Naive thymus-derived CD8-positive, alpha-beta T cell (primary cell): ENCODE measurements around the gene C4A. TPM values are rescaled to one million over a fixed set of nuclear protein-coding genes. Genes with fewer than 3 reads are reported as not detected.

ENCODE experiments used
- ATAC-seq, 2 donors: fragments of 150-1000 bp; cut with Tn5 transposase in 1 of 2; sonication (Bioruptor Pico), chemical (Tn5 transposase) in 1 of 2; 1 replicate in 1 of 2; 2 replicates in 1 of 2; pipeline ENCODE4 v1.10.0; 2021; ENCODE audit warnings: mild to moderate bottlenecking in 2 of 2, moderate library complexity in 2 of 2
- POLR2A ChIA-PET: fragments of 350-600 bp; sonication (Branson Sonifier 250); formaldehyde crosslinking; loops from one replicate; lab custom pipeline; 2021; ENCODE audit warnings: antibody characterized with exemption; lab: Charles Lee
- DNase-seq, 10 donors: peaks; one replicate each; pipeline versions ENCODE4 v3.0.0 to v3.0.0-alpha.2; 2020 to 2022
- H3K27ac Mint-ChIP-seq, 10 donors: one replicate each; pipeline ENCODE4 v1.8.0; 2020 to 2022; ENCODE audit warnings: mild to moderate bottlenecking in 10 of 10, mixed read lengths in 10 of 10, moderate library complexity in 4 of 10, inconsistent platforms in 1 of 10
- H3K27me3 Mint-ChIP-seq, 5 donors: one replicate each; pipeline ENCODE4 v1.8.0; 2021 to 2022; ENCODE audit warnings: mixed read lengths in 5 of 5
- H3K36me3 Mint-ChIP-seq, 3 donors: one replicate each; pipeline ENCODE4 v1.8.0; 2020 to 2022; ENCODE audit warnings: mixed read lengths in 3 of 3, mild to moderate bottlenecking in 2 of 3, inconsistent platforms in 1 of 3
- H3K4me1 Mint-ChIP-seq, 4 donors: one replicate each; pipeline ENCODE4 v1.8.0; 2021 to 2022; ENCODE audit warnings: mixed read lengths in 4 of 4
- H3K4me3 Mint-ChIP-seq, 10 donors: one replicate each; pipeline ENCODE4 v1.8.0; 2020 to 2022; ENCODE audit warnings: mild to moderate bottlenecking in 10 of 10, mixed read lengths in 10 of 10, moderate library complexity in 6 of 10, inconsistent platforms in 1 of 10
- H3K9me3 Mint-ChIP-seq, 9 donors: one replicate each; pipeline ENCODE4 v1.8.0; 2020 to 2022; ENCODE audit warnings: mixed read lengths in 9 of 9, mild to moderate bottlenecking in 3 of 9, inconsistent platforms in 1 of 9, moderate library complexity in 1 of 9
- polyA plus RNA-seq, 3 donors: library from polyadenylated mRNA; unstranded; fragments of 300-500 nt; fragmentation: Illumina TruSeq; gene quantifications; one replicate each; pipeline ENCODE4 v1.2.3, GENCODE V29; 2021
- total RNA-seq, 8 experiments: library from RNA in 2 of 8; stranded (reverse) in 2 of 8; gene quantifications; one replicate each; pipeline ENCODE4 v1.2.3 and lab custom pipeline; 2021 to 2026

The C4A gene
- total and polyA plus RNA-seq, 5 experiments from 2014 or later = 0.81 to 6.0 (median 5.9) TPM; not detected in 2

- Mint-ChIP-seq H3K27ac (peak overlapping the region in 3 of 10 donors; percentile 29 to 65 (median 63)), H3K9me3 (no peaks in the 10 kb centered on the region), H3K36me3 (peaks cover 1 to 12% (median 2%) of the 10 kb centered on the region in 3 donors), H3K4me3 (peak overlapping the region in 1 of 10 donors; percentile 4), H3K4me1 (peaks cover 0 to 12% (median 1%) of the 10 kb centered on the region in 4 donors), H3K27me3 (peaks cover 0 to 1% (median 0%) of the 10 kb centered on the region in 5 donors)
- ATAC-seq = no peak
- POLR2A ChIA-PET = no interaction called here
- no peak for DNase-seq
Measured at GRCh38 chr6:31948306-31948705, 33.6 kb upstream of the C4A start.

GRCh38 chr6:31948753-31949413, 33.0 kb upstream of the C4A start:
- POLR2A ChIA-PET = interaction anchor here (0.6 kb wide), 1 partner anchor 41 kb away, joined by 8 read pairs; no protein-coding TSS in a partner anchor
- Mint-ChIP-seq H3K9me3 (no peaks in the 10 kb centered on the region), H3K4me3 (no peak overlapping the region), H3K36me3 (peaks cover 4 to 18% (median 7%) of the 10 kb centered on the region in 3 donors), H3K4me1 (peaks cover 0 to 13% (median 1%) of the 10 kb centered on the region in 4 donors), H3K27ac (peak overlapping the region in 5 of 10 donors; percentile 0 to 82 (median 47)), H3K27me3 (peaks cover 0 to 1% (median 0%) of the 10 kb centered on the region in 5 donors)
- no peak for ATAC-seq
- peak in 1 of 10 donors; percentile 24 for DNase-seq

GRCh38 chr6:31949926-31950548, 31.8 kb upstream of the C4A start:
- Mint-ChIP-seq H3K27ac (peak overlapping the region in 5 of 10 donors; percentile 0 to 82 (median 27)), H3K9me3 (no peaks in the 10 kb centered on the region), H3K4me3 (no peak overlapping the region), H3K4me1 (peaks cover 0 to 13% (median 1%) of the 10 kb centered on the region in 4 donors), H3K36me3 (peaks cover 4 to 29% (median 12%) of the 10 kb centered on the region in 3 donors), H3K27me3 (peaks cover 0 to 1% (median 0%) of the 10 kb centered on the region in 5 donors)
- POLR2A ChIA-PET = no interaction called here
- DNase-seq = peak in 1 of 10 donors; percentile 13
- no peak for ATAC-seq

GRCh38 chr6:31952140-31952805, 29.6 kb upstream of the C4A start:
- Mint-ChIP-seq H3K4me1 (peaks cover 2 to 14% (median 4%) of the 10 kb centered on the region in 4 donors), H3K4me3 (no peak overlapping the region), H3K27me3 (no peaks in the 10 kb centered on the region), H3K36me3 (peaks cover 4 to 51% (median 15%) of the 10 kb centered on the region in 3 donors), H3K9me3 (no peaks in the 10 kb centered on the region), H3K27ac (peak overlapping the region in 5 of 10 donors; percentile 29 to 81 (median 41))
- ATAC-seq = peak; percentile 25 to 48
- peak in 1 of 10 donors; percentile 64 for DNase-seq
- POLR2A ChIA-PET = interaction anchor here (0.8 to 1.0 kb wide), 2 partner anchors 48 to 225 kb away, joined by 3 read pairs; no protein-coding TSS in a partner anchor

GRCh38 chr6:31952890-31953289, 29.0 kb upstream of the C4A start:
- peaks cover 8 to 15% (median 9%) of the 10 kb centered on the region in 4 donors for H3K4me1 Mint-ChIP-seq
- H3K36me3 Mint-ChIP-seq = peaks cover 4 to 51% (median 15%) of the 10 kb centered on the region in 3 donors
- H3K27me3 Mint-ChIP-seq = no peaks in the 10 kb centered on the region
- peak overlapping the region in 7 of 10 donors; percentile 15 to 81 (median 36) for H3K27ac Mint-ChIP-seq
- POLR2A ChIA-PET = interaction anchor here (1.0 kb wide), 1 partner anchor 49 kb away, joined by 3 read pairs; no protein-coding TSS in a partner anchor
- ATAC-seq (peak in 1 of 2 donors; percentile 10), DNase-seq (no peak)
- no peak overlapping the region for H3K4me3 Mint-ChIP-seq
- H3K9me3 Mint-ChIP-seq = no peaks in the 10 kb centered on the region

GRCh38 chr6:31954511-31954910, 27.3 kb upstream of the C4A start:
- H3K4me1 Mint-ChIP-seq = peaks cover 12 to 24% (median 22%) of the 10 kb centered on the region in 4 donors
- ATAC-seq (no peak), DNase-seq (no peak)
- H3K27me3 Mint-ChIP-seq = no peaks in the 10 kb centered on the region
- peaks cover 0 to 1% (median 0%) of the 10 kb centered on the region in 9 donors for H3K9me3 Mint-ChIP-seq
- POLR2A ChIA-PET = no interaction called here
- peak overlapping the region in 4 of 10 donors; percentile 32 to 73 (median 58) for H3K27ac Mint-ChIP-seq
- peak overlapping the region in 2 of 10 donors; percentile 22 to 56 for H3K4me3 Mint-ChIP-seq
- peaks cover 4 to 51% (median 17%) of the 10 kb centered on the region in 3 donors for H3K36me3 Mint-ChIP-seq

GRCh38 chr6:31956796-31957195, 25.1 kb upstream of the C4A start:
- Mint-ChIP-seq H3K9me3 (peaks cover 0 to 1% (median 0%) of the 10 kb centered on the region in 9 donors), H3K36me3 (peaks cover 4 to 64% (median 19%) of the 10 kb centered on the region in 3 donors), H3K27me3 (no peaks in the 10 kb centered on the region), H3K27ac (peak overlapping the region in 5 of 10 donors; percentile 19 to 96 (median 55)), H3K4me3 (peak overlapping the region in 3 of 10 donors; percentile 92 to 96 (median 95)), H3K4me1 (peaks cover 23 to 45% (median 37%) of the 10 kb centered on the region in 4 donors)
- DNase-seq = no peak
- POLR2A ChIA-PET = interaction anchor here (2.1 to 8.0 kb wide), 2 partner anchors 13 to 58 kb away, joined by 6 to 119 read pairs; partner anchors contain the start of gene DXO
- ATAC-seq = no peak

DNA sequence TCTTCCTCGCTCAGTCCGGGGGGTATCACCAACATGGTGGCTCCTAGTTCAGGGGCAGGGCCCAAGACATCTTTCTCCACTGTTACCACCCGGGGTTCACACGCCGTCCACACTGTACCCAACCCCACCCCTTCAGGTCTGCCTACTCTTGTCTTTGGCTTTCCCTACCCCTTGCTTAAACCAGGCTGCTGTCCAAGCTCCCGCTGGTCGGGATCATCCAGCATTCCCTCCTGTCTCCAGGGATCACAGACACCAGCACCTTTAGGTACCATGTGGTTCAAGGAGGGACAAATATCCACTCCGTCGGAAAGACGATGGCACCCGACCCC, 23.5 kb upstream of the C4A start:
- peak overlapping the region; percentile 92 to 97 (median 96) for H3K4me3 Mint-ChIP-seq
- POLR2A ChIA-PET = interaction anchor here (1.0 to 8.0 kb wide), 8 partner anchors 12 to 417 kb away, joined by 4 to 119 read pairs (median 6); partner anchors contain the start of genes ATF6B, DDX39B, DXO and EHMT2
- H3K27ac Mint-ChIP-seq = peak overlapping the region; percentile 48 to 99 (median 98)
- ATAC-seq (peak; percentile 1 to 4), DNase-seq (no peak)
- H3K36me3 Mint-ChIP-seq = peaks cover 2 to 69% (median 25%) of the 10 kb centered on the region in 3 donors
- H3K9me3 Mint-ChIP-seq = peaks cover 0 to 1% (median 0%) of the 10 kb centered on the region in 9 donors
- H3K4me1 Mint-ChIP-seq = peaks cover 27 to 53% (median 40%) of the 10 kb centered on the region in 4 donors
- no peaks in the 10 kb centered on the region for H3K27me3 Mint-ChIP-seq

GRCh38 chr6:31958741-31959739, 22.8 kb upstream of the C4A start, which contains the start of the genes NELFE and SKIC2:
Gene NELFE, minus strand, starts transcription at chr6:31958971. Its CDS starts 525 bp downstream, at chr6:31958446.
Gene SKIC2, plus strand, starts transcription at chr6:31959175. Its CDS starts 18 bp downstream, at chr6:31959193.
- H3K36me3 Mint-ChIP-seq = peaks cover 0 to 67% (median 20%) of the 10 kb centered on the region in 3 donors
- H3K27ac Mint-ChIP-seq = peak within 1 kb of the TSS; percentile 94 to 99 (median 98)
- POLR2A ChIA-PET = interaction anchor here (0.6 to 8.0 kb wide), 12 partner anchors 11 to 627 kb away, joined by 3 to 119 read pairs (median 4); partner anchors contain the start of genes ATF6B, C6orf47, DDX39B and DXO
- DNase-seq (peak; percentile 95 to 99 (median 98)), ATAC-seq (peak; percentile 96 to 98)
- peak within 1 kb of the TSS; percentile 92 to 97 (median 96) for H3K4me3 Mint-ChIP-seq
- no peaks in the 10 kb centered on the region for H3K27me3 Mint-ChIP-seq
- peaks cover 27 to 53% (median 40%) of the 10 kb centered on the region in 4 donors for H3K4me1 Mint-ChIP-seq
- peaks cover 0 to 1% (median 0%) of the 10 kb centered on the region in 9 donors for H3K9me3 Mint-ChIP-seq

- Mint-ChIP-seq H3K36me3 (peaks cover 0 to 67% (median 18%) of the 10 kb centered on the region in 3 donors), H3K4me1 (peaks cover 29 to 53% (median 40%) of the 10 kb centered on the region in 4 donors), H3K4me3 (peak overlapping the region in 2 of 10 donors; percentile 5 to 24), H3K27ac (peak overlapping the region in 4 of 10 donors; percentile 48 to 99 (median 78)), H3K9me3 (peaks cover 0 to 1% (median 0%) of the 10 kb centered on the region in 9 donors), H3K27me3 (no peaks in the 10 kb centered on the region)
- POLR2A ChIA-PET = interaction anchor here (8.0 kb wide), 1 partner anchor 9 kb away, joined by 119 read pairs; the partner anchor contains the start of gene DXO
- ATAC-seq (no peak), DNase-seq (no peak)
Measured at GRCh38 chr6:31961616-31962015, 20.2 kb upstream of the C4A start.
